HG03378 (cell line): ENCODE results near the gene ISCU.

Source experiments
- ATAC-seq: cut with Tn5 transposase; IDR thresholded peaks from one replicate; pipeline ENCODE4 v1.9.1; 2021; ENCODE audit warnings: mild to moderate bottlenecking, moderate library complexity; ENCODE audit not compliant: unreplicated experiment

The ISCU gene

GRCh38 chr12:108562348-108563135, at the start of gene ISCU:
ISCU (plus strand) TSS chr12:108562596; CDS start chr12:108562623, 27 bp downstream.
- ATAC-seq: peak; percentile 42

- peak; percentile 1 for ATAC-seq
Measured at GRCh38 chr12:108514468-108514972, 47.9 kb upstream of the ISCU start.

GRCh38 chr12:108514973-108515814, 47.2 kb upstream of the ISCU start, which contains the start of gene FICD:
FICD (plus strand) TSS chr12:108515277; CDS start chr12:108516973, 1,696 bp downstream.
- ATAC-seq: peak; percentile 83

GRCh38 chr12:108515916-108516315, 46.5 kb upstream of the ISCU start:
- ATAC-seq: no peak

GRCh38 chr12:108516511-108517275, 45.7 kb upstream of the ISCU start:
- ATAC-seq: no peak

- ATAC-seq: no peak
Measured at GRCh38 chr12:108517288-108518100, 44.9 kb upstream of the ISCU start.

GRCh38 chr12:108518101-108518715, 44.2 kb upstream of the ISCU start:
- no peak for ATAC-seq

- no peak for ATAC-seq
Measured at GRCh38 chr12:108518716-108519496, 43.5 kb upstream of the ISCU start.

GRCh38 chr12:108519558-108519957, 42.8 kb upstream of the ISCU start:
- no peak for ATAC-seq

- ATAC-seq: no peak
Measured at GRCh38 chr12:108523365-108523764, 39.0 kb upstream of the ISCU start.

- ATAC-seq: no peak
Measured at GRCh38 chr12:108525681-108526080, 36.7 kb upstream of the ISCU start.

- ATAC-seq: no peak
Measured at GRCh38 chr12:108526482-108527165, 35.8 kb upstream of the ISCU start.

- no peak for ATAC-seq
Measured at GRCh38 chr12:108527166-108527496, 35.3 kb upstream of the ISCU start.

- no peak for ATAC-seq
Measured at GRCh38 chr12:108530161-108530560, 32.2 kb upstream of the ISCU start.

GRCh38 chr12:108531929-108532848, 30.2 kb upstream of the ISCU start:
- ATAC-seq: no peak

GRCh38 chr12:108538146-108538545, 24.2 kb upstream of the ISCU start:
- no peak for ATAC-seq

GRCh38 chr12:108538616-108539195, 23.7 kb upstream of the ISCU start:
- ATAC-seq: no peak
